WTC11 (cell line): Measurements from ENCODE around the gene TCP11.

Experiments used
- FOXK1 ChIP-seq: sonication (generic); formaldehyde crosslinking; IDR thresholded peaks from 2 replicates; pipeline ENCODE4 v1.8.0; 2022; ENCODE audit warnings: mild to moderate bottlenecking, moderate library complexity, missing genetic modification reagents
- NR2C2 ChIP-seq: sonication (generic); formaldehyde crosslinking; IDR thresholded peaks from 2 replicates; pipeline ENCODE4 v1.8.0; 2022; ENCODE audit warnings: mild to moderate bottlenecking, missing genetic modification reagents
- SMAD4 ChIP-seq: sonication (generic); formaldehyde crosslinking; IDR thresholded peaks from 2 replicates; pipeline ENCODE4 v1.8.0; 2022; ENCODE audit warnings: mild to moderate bottlenecking, missing genetic modification reagents
- TCF7 ChIP-seq: sonication (generic); formaldehyde crosslinking; IDR thresholded peaks from 2 replicates; pipeline ENCODE4 v1.8.0; 2022; ENCODE audit warnings: mild to moderate bottlenecking, low read depth, missing genetic modification reagents, moderate library complexity
- TEAD4 ChIP-seq: sonication (generic); formaldehyde crosslinking; IDR thresholded peaks from 2 replicates; pipeline ENCODE4 v1.8.0; 2022; ENCODE audit warnings: mild to moderate bottlenecking, missing genetic modification reagents
- ZNF121 ChIP-seq: sonication (generic); formaldehyde crosslinking; IDR thresholded peaks from 2 replicates; pipeline ENCODE4 v1.8.0; 2023; ENCODE audit warnings: missing genetic modification reagents
- ZNF671 ChIP-seq: fragments of 250-450 bp; sonication (Bioruptor Pico); IDR thresholded peaks from 2 replicates; pipeline ENCODE4 v1.8.0; 2021; ENCODE audit warnings: mild to moderate bottlenecking
- TF ChIP-seq, protein P1 (sequence below): fragments of 200-600 bp; IDR thresholded peaks from 2 replicates; pipeline ENCODE4 v1.8.0; 2022; ENCODE audit warnings: antibody characterized with exemption
- TF ChIP-seq, protein P2 (sequence below): sonication (generic); formaldehyde crosslinking; conservative IDR thresholded peaks from 2 replicates; pipeline ENCODE4 v1.8.1; 2022; ENCODE audit warnings: mild to moderate bottlenecking, missing genetic modification reagents
- TF ChIP-seq, protein P3 (sequence below): sonication (generic); formaldehyde crosslinking; IDR thresholded peaks from 2 replicates; pipeline ENCODE4 v1.8.0; 2022; ENCODE audit warnings: mild to moderate bottlenecking, missing genetic modification reagents
- TF ChIP-seq, protein P4 (sequence below): sonication (generic); formaldehyde crosslinking; IDR thresholded peaks from 2 replicates; pipeline ENCODE4 v1.8.1; 2023; ENCODE audit warnings: mild to moderate bottlenecking, missing genetic modification reagents
- TF ChIP-seq, protein P5 (sequence below): sonication (generic); formaldehyde crosslinking; IDR thresholded peaks from 2 replicates; pipeline ENCODE4 v1.8.1; 2023; ENCODE audit warnings: mild to moderate bottlenecking, missing genetic modification reagents, moderate library complexity

DNA sequence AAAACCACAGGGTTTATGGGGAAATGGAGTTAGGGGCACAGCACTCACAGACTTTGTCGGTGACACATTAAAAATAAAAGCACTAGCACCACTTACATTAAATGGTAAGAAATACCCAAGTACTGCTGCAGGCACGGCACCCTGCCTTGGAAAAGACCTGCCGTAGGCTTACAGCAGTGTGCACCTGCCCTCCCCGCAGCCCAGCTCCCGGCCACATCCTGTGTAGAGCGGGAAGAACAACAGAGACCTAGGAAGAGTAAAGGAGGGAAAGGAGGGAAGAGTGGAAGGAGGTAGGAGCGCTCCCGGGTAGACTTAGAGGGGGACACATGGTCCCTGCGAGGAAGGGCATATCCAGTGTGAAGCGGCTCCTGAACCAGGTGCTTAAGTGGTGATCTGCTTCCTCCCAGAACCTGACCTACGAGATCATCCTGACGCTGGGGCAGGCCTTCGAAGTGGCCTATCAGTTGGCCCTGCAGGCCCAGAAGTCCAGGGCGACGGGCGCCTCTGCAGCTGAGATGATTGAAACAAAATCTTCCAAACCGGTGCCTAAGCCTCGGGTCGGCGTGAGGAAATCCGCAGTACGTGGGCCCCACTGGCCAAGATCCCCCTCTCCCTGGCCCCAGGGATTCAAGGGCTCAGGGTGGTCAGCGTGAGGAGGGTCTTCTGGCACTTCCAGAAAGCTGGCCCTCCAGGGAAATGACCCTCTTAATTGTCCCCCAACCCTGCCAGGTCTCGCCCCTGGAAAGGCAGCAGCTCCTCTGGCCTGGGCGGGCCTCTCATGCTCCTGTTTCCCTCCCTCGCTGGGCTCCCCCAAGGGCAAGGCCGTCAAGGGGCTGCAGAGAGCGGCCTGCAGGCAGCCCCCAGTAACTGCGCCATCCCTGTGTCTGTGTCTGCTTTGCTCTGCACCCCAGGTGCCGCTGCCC lies 55.5 kb downstream of the TCP11 start:
- TF ChIP-seq, protein P1, sequence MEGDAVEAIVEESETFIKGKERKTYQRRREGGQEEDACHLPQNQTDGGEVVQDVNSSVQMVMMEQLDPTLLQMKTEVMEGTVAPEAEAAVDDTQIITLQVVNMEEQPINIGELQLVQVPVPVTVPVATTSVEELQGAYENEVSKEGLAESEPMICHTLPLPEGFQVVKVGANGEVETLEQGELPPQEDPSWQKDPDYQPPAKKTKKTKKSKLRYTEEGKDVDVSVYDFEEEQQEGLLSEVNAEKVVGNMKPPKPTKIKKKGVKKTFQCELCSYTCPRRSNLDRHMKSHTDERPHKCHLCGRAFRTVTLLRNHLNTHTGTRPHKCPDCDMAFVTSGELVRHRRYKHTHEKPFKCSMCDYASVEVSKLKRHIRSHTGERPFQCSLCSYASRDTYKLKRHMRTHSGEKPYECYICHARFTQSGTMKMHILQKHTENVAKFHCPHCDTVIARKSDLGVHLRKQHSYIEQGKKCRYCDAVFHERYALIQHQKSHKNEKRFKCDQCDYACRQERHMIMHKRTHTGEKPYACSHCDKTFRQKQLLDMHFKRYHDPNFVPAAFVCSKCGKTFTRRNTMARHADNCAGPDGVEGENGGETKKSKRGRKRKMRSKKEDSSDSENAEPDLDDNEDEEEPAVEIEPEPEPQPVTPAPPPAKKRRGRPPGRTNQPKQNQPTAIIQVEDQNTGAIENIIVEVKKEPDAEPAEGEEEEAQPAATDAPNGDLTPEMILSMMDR: no peak
- TF ChIP-seq ZNF121: no peak
- TF ChIP-seq NR2C2: no peak
- no peak for TF ChIP-seq TEAD4 (CRISPR knock-in tag)
- TF ChIP-seq, protein P2, sequence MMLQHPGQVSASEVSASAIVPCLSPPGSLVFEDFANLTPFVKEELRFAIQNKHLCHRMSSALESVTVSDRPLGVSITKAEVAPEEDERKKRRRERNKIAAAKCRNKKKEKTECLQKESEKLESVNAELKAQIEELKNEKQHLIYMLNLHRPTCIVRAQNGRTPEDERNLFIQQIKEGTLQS (CRISPR knock-in tag): no peak
- no peak for TF ChIP-seq SMAD4
- no peak for TF ChIP-seq TCF7
- no peak for TF ChIP-seq ZNF671 (CRISPR knock-in tag)
- TF ChIP-seq, protein P3, sequence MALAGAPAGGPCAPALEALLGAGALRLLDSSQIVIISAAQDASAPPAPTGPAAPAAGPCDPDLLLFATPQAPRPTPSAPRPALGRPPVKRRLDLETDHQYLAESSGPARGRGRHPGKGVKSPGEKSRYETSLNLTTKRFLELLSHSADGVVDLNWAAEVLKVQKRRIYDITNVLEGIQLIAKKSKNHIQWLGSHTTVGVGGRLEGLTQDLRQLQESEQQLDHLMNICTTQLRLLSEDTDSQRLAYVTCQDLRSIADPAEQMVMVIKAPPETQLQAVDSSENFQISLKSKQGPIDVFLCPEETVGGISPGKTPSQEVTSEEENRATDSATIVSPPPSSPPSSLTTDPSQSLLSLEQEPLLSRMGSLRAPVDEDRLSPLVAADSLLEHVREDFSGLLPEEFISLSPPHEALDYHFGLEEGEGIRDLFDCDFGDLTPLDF: no peak
- TF ChIP-seq, protein P4, sequence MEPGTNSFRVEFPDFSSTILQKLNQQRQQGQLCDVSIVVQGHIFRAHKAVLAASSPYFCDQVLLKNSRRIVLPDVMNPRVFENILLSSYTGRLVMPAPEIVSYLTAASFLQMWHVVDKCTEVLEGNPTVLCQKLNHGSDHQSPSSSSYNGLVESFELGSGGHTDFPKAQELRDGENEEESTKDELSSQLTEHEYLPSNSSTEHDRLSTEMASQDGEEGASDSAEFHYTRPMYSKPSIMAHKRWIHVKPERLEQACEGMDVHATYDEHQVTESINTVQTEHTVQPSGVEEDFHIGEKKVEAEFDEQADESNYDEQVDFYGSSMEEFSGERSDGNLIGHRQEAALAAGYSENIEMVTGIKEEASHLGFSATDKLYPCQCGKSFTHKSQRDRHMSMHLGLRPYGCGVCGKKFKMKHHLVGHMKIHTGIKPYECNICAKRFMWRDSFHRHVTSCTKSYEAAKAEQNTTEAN (CRISPR knock-in tag): no peak
- TF ChIP-seq, protein P5, sequence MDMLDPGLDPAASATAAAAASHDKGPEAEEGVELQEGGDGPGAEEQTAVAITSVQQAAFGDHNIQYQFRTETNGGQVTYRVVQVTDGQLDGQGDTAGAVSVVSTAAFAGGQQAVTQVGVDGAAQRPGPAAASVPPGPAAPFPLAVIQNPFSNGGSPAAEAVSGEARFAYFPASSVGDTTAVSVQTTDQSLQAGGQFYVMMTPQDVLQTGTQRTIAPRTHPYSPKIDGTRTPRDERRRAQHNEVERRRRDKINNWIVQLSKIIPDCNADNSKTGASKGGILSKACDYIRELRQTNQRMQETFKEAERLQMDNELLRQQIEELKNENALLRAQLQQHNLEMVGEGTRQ (CRISPR knock-in tag): no peak
- TF ChIP-seq FOXK1 (CRISPR knock-in tag): no peak
